ENCODE results near the gene COL21A1. TPM values are rescaled to one million over a fixed set of nuclear protein-coding genes. Genes with fewer than 3 reads are reported as not detected.
A peak's percentile ranks its signal among the peaks of the same experiment; 100 is the strongest.

COL21A1 gene
- polyA plus RNA-seq, 1 donor, result 124 TPM

GRCh38 chr6:56188429-56188828 lies 59.0 kb downstream of the COL21A1 start:
- no peak for DNase-seq

GRCh38 chr6:56187686-56188085 lies 59.7 kb downstream of the COL21A1 start:
- no peak for DNase-seq

DNA sequence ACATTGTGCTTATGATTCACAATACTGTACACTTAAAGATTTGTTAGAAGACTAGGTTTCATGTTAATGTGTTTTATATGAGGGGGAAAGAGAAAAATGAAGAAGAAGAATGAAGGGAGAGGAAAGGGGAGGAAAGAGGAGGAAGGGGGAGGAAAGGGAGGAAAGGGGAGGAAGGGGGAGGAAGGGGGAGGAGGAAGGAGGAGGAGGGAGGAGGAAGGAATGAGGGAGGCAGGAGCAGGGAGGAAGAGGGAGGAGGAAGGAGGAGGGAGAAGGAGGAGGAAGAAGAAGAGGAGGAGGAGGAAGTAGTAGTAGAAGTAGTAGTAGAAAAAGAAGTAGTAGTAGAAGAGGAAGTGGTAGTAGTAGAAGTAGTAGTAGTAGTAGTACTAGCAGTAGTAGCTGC lies 70.6 kb downstream of the COL21A1 start:
- DNase-seq, result no peak

DNA sequence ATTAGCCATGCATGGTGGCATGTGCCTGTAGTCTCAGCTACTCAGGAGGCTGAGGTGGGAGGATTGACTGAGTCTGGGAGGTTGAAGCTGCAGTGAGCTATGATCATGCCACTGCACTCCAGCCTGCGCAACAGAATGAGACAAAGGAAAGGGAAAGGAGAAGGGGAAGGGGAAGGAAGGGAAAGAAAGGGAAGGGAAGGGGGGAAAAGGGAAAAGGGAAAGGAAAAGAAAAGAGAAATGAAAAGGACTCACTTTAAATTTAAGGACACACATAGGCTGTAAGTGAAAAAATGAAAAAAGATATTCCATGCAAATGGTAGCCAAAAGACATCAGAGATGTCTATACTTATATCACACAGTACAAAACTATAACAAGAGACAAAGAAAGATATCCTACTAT lies 74.2 kb downstream of the COL21A1 start:
- DNase-seq, result no peak

GRCh38 chr6:56172144-56172543 lies 75.2 kb downstream of the COL21A1 start:
- no peak for DNase-seq

GRCh38 chr6:56169366-56169765 lies 78.0 kb downstream of the COL21A1 start:
- no peak for DNase-seq

DNA sequence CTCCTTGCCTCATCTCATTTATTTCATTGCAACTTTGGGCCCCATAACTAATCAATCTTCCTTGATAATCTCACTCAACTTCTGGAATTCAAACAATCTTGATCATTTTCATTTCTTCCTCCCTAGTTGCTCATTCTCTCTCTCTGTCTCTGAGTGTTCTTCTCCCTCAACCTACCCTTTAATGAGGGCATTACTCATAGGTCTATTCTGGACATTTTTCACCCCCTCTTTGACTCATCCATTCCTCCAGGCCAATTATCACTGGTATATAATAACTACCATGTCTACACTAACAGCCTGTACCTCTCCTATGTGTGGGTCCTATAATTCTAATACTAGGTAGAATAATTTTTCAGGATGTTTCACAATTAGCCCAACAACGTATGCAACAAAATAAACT lies 78.8 kb downstream of the COL21A1 start:
- no peak for DNase-seq

- no peak for DNase-seq
Observed at GRCh38 chr6:56162081-56162480, 85.3 kb downstream of the COL21A1 start.

DNA sequence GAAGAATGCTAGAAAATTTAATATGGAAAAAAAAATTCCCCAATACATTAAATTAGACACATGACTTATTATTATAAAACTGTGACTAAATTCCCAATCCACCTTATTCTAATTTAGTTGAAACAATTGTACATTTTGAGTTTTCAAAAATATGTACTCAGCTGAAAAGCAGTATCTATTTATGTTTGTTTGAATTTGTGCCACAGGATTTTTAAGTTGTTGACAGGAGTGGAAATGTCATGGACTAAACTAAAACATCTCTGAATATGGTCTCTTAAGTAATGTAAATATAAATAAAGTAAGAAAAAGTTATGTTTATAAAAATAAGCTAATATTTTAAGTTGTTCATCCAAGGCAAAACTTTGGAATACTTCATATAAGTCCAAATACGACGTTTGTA lies 86.9 kb downstream of the COL21A1 start:
- no peak for DNase-seq

GRCh38 chr6:56158571-56158970 lies 88.8 kb downstream of the COL21A1 start:
- DNase-seq, result no peak

DNA sequence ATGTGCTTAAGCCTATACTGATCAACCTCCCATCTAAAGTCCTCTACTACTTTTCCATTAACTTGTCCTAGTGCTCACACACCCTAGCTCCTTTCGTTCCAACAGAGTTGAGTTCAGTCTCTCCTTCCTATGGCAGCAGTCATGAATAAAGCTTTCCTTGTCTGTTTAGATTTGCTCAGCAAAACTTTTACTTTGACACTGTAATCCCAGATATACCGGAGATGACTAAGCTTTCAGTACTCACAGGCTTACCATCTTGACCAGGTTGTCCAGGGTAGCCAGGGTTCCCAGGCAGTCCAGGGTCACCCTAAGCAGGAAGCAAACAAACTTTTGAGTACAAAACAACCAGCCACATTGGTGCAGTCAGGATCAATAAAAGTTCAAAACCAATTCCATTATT lies 90.7 kb downstream of the COL21A1 start:
- no peak for DNase-seq

DNA sequence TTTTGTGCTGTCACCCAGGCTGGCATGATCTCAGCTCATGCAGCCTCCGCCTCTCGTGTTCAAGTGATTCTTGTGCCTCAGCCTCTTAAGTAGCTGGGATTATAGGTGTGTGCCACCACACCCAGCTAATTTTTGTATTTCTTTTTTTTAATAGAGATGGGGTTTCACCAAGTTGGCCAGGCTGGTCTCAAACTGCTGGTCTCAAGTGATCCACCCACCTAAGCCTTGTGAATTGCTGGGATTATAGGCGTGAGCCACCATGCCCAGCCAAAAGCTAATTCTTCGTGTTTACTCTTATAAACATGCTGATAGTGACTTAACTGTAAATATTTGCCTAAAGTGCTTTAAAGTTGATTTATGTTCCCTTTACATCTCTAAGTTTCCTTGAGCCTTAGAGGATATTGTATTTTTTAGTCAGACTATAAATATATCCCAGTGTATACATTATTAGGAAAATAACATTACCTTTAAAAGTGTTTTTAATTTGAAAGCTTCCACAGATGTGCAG lies 91.7 kb downstream of the COL21A1 start:
- DNase-seq, result no peak

DNA sequence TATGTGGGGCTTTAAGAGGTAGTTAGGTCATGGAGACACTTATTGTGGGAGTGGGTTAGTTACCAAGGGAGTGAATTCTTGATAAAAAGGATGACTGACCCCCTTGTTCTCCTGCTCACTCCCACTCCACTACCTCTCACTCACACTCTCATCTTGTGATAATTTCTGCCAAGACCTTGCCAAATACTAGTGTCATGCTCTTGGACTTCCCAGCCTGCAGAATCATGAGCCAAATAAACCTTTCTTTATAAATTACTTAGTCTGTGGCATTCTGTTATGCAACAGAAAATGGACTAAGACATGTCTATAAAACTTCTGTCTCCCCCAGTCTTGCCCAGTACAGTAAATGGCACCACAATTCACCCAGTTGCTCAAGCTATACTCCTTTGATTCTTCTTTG lies 93.3 kb downstream of the COL21A1 start:
- no peak for DNase-seq

DNA sequence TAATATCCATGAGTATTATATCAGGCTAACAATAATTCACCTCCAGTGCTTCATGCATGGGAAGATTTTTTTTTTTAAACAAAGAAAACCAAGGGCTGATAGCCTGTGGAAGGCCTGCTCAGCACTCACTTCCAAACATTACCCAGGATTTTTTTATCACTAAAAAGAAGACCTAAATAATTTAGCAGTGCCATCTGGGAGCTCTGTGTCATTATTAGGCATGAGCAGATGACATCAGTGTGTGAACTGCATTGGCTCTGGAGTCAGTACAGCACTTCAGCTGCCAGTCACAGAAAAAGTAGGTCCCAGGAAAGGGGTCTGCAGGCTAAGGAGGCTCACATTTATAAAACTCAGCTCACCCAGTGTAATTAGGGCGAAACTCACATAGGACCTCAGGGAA lies 94.8 kb downstream of the COL21A1 start:
- no peak for DNase-seq

DNA sequence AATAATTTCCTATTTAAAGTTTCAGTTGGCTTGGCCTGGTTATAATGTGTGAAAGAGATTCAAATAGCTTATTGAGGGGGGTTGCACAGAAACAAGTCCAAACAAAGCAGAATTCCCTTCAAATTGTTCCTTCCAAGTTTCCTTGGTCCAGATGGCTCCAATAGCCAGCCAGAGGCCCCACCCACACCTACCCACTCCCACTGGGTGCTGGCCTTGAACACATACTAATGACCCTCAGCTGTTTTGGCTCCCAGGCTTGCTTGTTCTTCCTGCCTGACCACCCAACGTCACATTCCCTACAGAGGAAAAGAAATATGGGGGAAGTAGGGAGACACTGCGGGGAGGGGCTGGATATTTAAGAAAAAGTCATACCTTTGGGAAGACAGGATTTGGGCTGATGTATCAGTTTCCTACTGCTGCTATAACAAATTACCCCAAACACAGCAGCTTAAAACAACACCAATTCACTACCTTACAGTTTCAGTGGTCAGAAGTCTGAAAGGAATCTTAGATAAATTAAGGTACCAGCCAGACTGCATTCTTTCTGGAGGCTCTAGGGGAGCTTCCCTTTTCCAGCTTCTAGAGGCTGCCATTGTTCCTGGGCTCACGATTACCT lies 95.7 kb downstream of the COL21A1 start:
- no peak for DNase-seq

- DNase-seq, result peak; percentile 19
Observed at GRCh38 chr6:56148488-56149186, 98.7 kb downstream of the COL21A1 start.

DNA sequence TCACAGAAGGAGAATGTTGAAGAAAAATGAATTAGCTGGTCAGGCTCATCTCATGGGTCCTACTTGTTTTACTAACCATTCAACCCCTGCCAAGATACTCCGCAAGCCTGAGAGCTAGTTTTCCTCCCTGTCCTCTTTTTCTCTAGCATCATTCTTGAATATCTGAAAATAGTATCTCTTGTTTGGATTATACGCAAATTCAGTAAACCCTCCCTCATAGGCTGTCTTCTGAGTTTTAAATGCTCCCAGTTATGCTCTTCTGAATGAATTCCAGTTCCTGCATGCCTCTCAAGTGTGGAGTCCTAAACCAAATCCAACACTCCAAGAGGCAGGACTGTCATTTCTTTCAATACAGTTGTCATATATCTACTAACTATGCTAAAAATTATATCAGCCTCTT lies 99.6 kb downstream of the COL21A1 start:
- DNase-seq, result no peak

DNA sequence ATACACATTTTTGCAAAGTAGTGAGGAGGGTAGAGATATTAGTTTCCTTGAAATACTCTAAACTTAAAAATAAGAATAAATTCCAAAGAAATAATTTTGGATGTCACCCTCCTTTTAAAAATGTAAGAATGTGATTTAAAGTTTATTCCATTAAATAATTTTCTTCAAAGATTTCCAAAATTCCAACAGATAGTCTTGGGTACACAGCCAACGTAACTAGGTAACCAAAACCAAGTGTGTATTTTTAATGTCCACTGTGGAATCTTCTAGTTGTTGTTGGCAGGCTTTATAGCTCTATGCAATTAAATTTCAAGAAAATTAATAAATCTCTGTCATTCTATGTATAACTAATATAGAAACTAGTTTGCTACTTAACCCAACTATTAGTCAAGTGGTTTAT lies 101.3 kb downstream of the COL21A1 start:
- no peak for DNase-seq

DNA sequence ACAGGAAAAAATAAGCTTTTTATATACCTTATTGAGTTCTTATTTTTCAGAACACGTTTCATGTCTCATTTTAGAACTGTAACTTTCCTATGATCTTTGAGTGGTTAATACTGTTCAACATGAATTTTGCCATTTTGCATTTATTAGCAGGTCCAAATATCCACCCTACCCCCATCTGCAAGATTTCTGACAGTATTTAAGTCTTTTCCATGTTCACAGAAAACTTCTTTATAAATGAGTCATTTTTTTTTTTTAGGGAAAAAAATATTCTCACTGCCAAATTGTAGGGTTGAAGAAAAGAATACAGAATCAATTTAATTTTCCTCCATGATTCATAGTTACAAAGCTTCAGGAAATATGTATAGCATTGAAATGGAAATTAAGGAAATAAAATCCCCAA lies 101.8 kb downstream of the COL21A1 start:
- no peak for DNase-seq

DNA sequence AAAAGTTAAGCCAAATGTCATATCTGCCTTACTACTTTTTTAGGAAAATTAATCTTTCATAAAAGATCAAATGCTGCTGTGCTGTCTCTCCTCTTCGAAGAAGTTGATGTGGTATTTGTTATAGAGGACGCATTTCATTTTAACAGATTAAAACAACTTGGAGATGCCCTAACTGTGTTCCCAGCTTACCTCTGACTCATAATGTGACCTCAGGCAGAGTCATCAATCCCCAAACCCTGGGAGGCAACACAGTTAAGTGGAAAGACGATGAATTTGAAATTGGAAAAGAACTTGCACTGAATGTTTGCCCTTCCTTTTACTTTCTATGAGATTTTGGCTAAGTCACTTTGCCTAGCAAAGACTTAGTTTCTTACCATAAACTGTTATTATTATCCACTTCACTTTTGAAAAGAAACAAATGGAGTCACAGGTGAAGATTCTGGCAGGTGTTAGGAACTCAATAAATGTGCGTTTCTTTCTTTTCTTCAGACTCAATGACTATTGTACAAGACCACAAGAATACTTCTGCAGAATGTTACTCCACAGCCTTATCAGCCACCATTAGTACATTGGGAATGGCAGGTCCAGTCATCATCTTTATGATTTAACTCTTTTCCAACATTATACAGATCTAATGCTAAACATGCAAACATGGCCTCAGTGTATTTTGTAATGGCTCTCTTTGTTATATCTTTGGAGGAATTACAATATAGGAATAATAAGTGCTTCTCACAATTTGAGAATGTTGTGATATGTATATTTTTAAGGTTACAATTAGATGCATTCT lies 102.6 kb downstream of the COL21A1 start:
- no peak for DNase-seq

DNA sequence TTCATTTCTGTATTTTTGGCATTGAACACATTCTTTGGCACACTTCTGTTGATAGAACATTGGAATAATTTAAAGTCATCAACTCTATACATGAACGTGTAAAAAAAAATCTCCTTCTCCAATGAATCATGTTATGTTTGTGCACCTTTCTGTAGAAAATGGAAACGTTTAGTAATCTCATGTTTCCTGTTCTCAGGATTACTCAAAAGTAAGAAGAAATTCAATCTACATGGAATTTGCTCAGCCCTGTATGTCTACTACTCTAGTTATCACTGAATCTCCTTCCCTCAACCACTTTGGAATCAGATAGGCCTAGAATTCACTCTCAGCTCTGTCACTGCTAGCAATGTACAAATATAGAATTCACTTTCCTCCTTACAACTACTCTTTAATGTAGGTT lies 103.6 kb downstream of the COL21A1 start:
- DNase-seq, result no peak

- DNase-seq, result no peak
Observed at GRCh38 chr6:56140090-56140489, 107.3 kb downstream of the COL21A1 start.

- DNase-seq, result no peak
Observed at GRCh38 chr6:56115715-56116114, 131.7 kb downstream of the COL21A1 start.

Data from left kidney (tissue), 2 donors.